GM23338 (cell line): ENCODE measurements around the gene AKR1B1. TPM values are rescaled to one million over a fixed set of nuclear protein-coding genes. Genes with fewer than 3 reads are reported as not detected.

ENCODE experiments used
- ATAC-seq: fragments of 200-7000 bp; cut with Tn5 transposase; 3 replicates; pipeline ENCODE4 v1.9.1; 2020
- DNase-seq: peaks from one replicate; pipeline ENCODE4 v3.0.0-alpha.2; 2015; ENCODE audit warnings: low spot score
- H2AFZ ChIP-seq: fragments of 200-600 bp; sonication (generic); 2 replicates; pipeline ENCODE4 v1.8.0; 2016; ENCODE audit warnings: antibody characterized with exemption, mild to moderate bottlenecking, moderate library complexity
- H3F3A ChIP-seq: fragments of 200-600 bp; sonication (generic); replicated peaks from 2 replicates; pipeline ENCODE4 v1.8.0; 2017; ENCODE audit warnings: antibody characterized with exemption, mixed run types, low read depth
- H3K27ac ChIP-seq: fragments of 200-600 bp; sonication (generic); 2 replicates; pipeline ENCODE4 v1.6.1; 2016; ENCODE audit warnings: low read depth
- H3K27me3 ChIP-seq: fragments of 200-600 bp; sonication (generic); 2 replicates; pipeline ENCODE4 v1.8.0; 2016; ENCODE audit warnings: mild to moderate bottlenecking, mixed run types, moderate library complexity; ENCODE audit not compliant: insufficient read depth
- H3K36me3 ChIP-seq: fragments of 200-600 bp; sonication (generic); 2 replicates; pipeline ENCODE4 v1.8.0; 2016; ENCODE audit warnings: mild to moderate bottlenecking; ENCODE audit not compliant: insufficient read depth
- H3K4me1 ChIP-seq: fragments of 200-600 bp; sonication (generic); 2 replicates; pipeline ENCODE4 v1.8.0; 2016; ENCODE audit warnings: mild to moderate bottlenecking, moderate library complexity; ENCODE audit not compliant: insufficient read depth
- H3K4me2 ChIP-seq: fragments of 200-600 bp; sonication (generic); 2 replicates; pipeline ENCODE4 v1.7.1; 2017; ENCODE audit warnings: mixed run types
- H3K4me3 ChIP-seq: fragments of 200-600 bp; sonication (generic); 2 replicates; pipeline ENCODE4 v1.6.1; 2016; ENCODE audit warnings: mixed run types
- H3K79me2 ChIP-seq: fragments of 200-600 bp; sonication (generic); replicated peaks from 2 replicates; pipeline ENCODE4 v1.8.0; 2017; ENCODE audit warnings: mild to moderate bottlenecking; ENCODE audit not compliant: insufficient read depth
- H3K9me2 ChIP-seq: fragments of 200-600 bp; sonication (generic); 2 replicates; pipeline ENCODE4 v1.8.0; 2017; ENCODE audit not compliant: insufficient read depth
- H4K20me1 ChIP-seq: fragments of 200-600 bp; sonication (generic); replicated peaks from 2 replicates; pipeline ENCODE4 v1.8.0; 2017; ENCODE audit warnings: mild to moderate bottlenecking; ENCODE audit not compliant: insufficient read depth
- H3K27ac Mint-ChIP-seq: 2 replicates; pipeline ENCODE4 v1.8.0; 2020; ENCODE audit warnings: inconsistent platforms, mild to moderate bottlenecking, moderate library complexity, mixed read lengths
- H3K27me3 Mint-ChIP-seq: 3 replicates; pipeline ENCODE4 v1.8.0; 2022; ENCODE audit warnings: low read depth, mild to moderate bottlenecking, moderate library complexity, mixed read lengths, inconsistent platforms; ENCODE audit not compliant: insufficient read depth, poor library complexity
- H3K36me3 Mint-ChIP-seq: 3 replicates; pipeline ENCODE4 v1.8.0; 2021; ENCODE audit warnings: low read depth, mild to moderate bottlenecking, inconsistent platforms, moderate library complexity, mixed read lengths
- H3K4me1 Mint-ChIP-seq: 3 replicates; pipeline ENCODE4 v1.8.0; 2020; ENCODE audit warnings: mild to moderate bottlenecking, inconsistent platforms, mixed read lengths
- H3K4me3 Mint-ChIP-seq: 3 replicates; pipeline ENCODE4 v1.8.0; 2021; ENCODE audit warnings: moderate library complexity, mild to moderate bottlenecking, inconsistent platforms, mixed read lengths
- H3K9me3 Mint-ChIP-seq: 3 replicates; pipeline ENCODE4 v1.8.0; 2020; ENCODE audit warnings: moderate library complexity, mild to moderate bottlenecking, inconsistent platforms, mixed read lengths
- ETS1 ChIP-seq: IDR thresholded peaks from 2 replicates; pipeline ENCODE4 v1.6.1; 2016; ENCODE audit warnings: antibody characterized with exemption
- EZH2 ChIP-seq: fragments of 200-600 bp; sonication (generic); IDR thresholded peaks from one replicate; pipeline ENCODE4 v1.8.0; 2017; ENCODE audit warnings: antibody characterized with exemption, mild to moderate bottlenecking, low read depth; ENCODE audit not compliant: unreplicated experiment
- EZH2phosphoT487 ChIP-seq: fragments of 200-600 bp; sonication (generic); IDR thresholded peaks from one replicate; pipeline ENCODE4 v1.8.1; 2018; ENCODE audit warnings: antibody characterized with exemption; ENCODE audit not compliant: unreplicated experiment
- JUNB ChIP-seq: IDR thresholded peaks from one replicate; pipeline ENCODE4 v1.6.1; 2016; ENCODE audit warnings: antibody characterized with exemption; ENCODE audit not compliant: unreplicated experiment
- STAT1 ChIP-seq: IDR thresholded peaks from one replicate; pipeline ENCODE4 v1.6.1; 2016; ENCODE audit warnings: antibody characterized with exemption; ENCODE audit not compliant: unreplicated experiment
- ZNF114 ChIP-seq: fragments of 250-450 bp; sonication (Bioruptor Pico); IDR thresholded peaks from 2 replicates; pipeline ENCODE4 v1.5.0; 2020; ENCODE audit warnings: mild to moderate bottlenecking, moderate library complexity
- ZNF462 ChIP-seq: fragments of 250-450 bp; sonication (Bioruptor Pico); IDR thresholded peaks from 2 replicates; pipeline ENCODE4 v1.5.0; 2020; ENCODE audit warnings: mild to moderate bottlenecking, moderate library complexity
- polyA plus RNA-seq: library from polyadenylated mRNA; unstranded; fragments of >200 nt; fragmentation: Nextera tagmentation; extraction: Ambion mirVana; gene quantifications from 2 replicates; pipeline ENCODE4 v1.2.1, GENCODE V29; 2016
- total RNA-seq: library from RNA; depleted of rRNA; stranded (reverse); fragments of >200 nt; shearing (Covaris generic); gene quantifications from 2 replicates; pipeline ENCODE4 v1.2.3, GENCODE V29; 2014

AKR1B1 gene
- total and polyA plus RNA-seq, 2 experiments from 2014 or later = 132 to 154 TPM

GRCh38 chr7:134441264-134441663 is 17.6 kb downstream of the AKR1B1 start (continued):
- TF ChIP-seq ETS1 (no peak), JUNB (no peak), ZNF462 (no peak)

GRCh38 chr7:134440476-134440875 is 18.4 kb downstream of the AKR1B1 start:
- Histone ChIP-seq H3K36me3 (peaks cover 19% of the 10 kb centered on the region), H3K9me2 (peaks cover 4% of the 10 kb centered on the region; the same call in 1 of the 2 replicates), H3K4me2 (no peak overlapping the region), H3K79me2 (no peaks in the 10 kb centered on the region), H3K4me3 (no peak overlapping the region), H3K27me3 (no peaks in the 10 kb centered on the region), H3K4me1 (no peaks in the 10 kb centered on the region), H2AFZ (no peak overlapping the region), H3F3A (no peaks in the 10 kb centered on the region), H4K20me1 (no peaks in the 10 kb centered on the region; the same call in 1 of the 2 replicates), H3K27ac (no peak overlapping the region)
- no peak overlapping the region for H3K4me3 Mint-ChIP-seq
- DNase-seq (no peak), ATAC-seq (no peak)
- H3K36me3 Mint-ChIP-seq = peaks cover 69% of the 10 kb centered on the region
- no peak overlapping the region for H3K27ac Mint-ChIP-seq
- peaks cover 9% of the 10 kb centered on the region; the same call in 2 of the 3 replicates for H3K9me3 Mint-ChIP-seq
- peaks cover 3% of the 10 kb centered on the region for H3K27me3 Mint-ChIP-seq
- no peaks in the 10 kb centered on the region for H3K4me1 Mint-ChIP-seq
- no peak for TF ChIP-seq JUNB
- no peak for TF ChIP-seq EZH2phosphoT487
- TF ChIP-seq STAT1 = no peak
- no peak for TF ChIP-seq ZNF114
- TF ChIP-seq EZH2 = no peak
- no peak for TF ChIP-seq ZNF462
- TF ChIP-seq ETS1 = no peak
